PC-9 (cell line): ENCODE data around the gene RAB15. TPM values are rescaled to one million over a fixed set of nuclear protein-coding genes. Genes with fewer than 3 reads are reported as not detected.
A peak's percentile ranks its signal among the peaks of the same experiment; 100 is the strongest.

Source experiments
- Bru-seq: library from RNA; stranded (reverse); fragments of 400-500 nt; gene quantifications from one replicate; lab custom pipeline; 2021; lab: Mats Ljungman, UMichigan
- BruChase-seq, 2 experiments: library from RNA; stranded (reverse); fragments of 400-500 nt; gene quantifications; one replicate each; lab custom pipeline; 2021; lab: Mats Ljungman, UMichigan
- BruUV-seq: library from RNA; stranded (reverse); fragments of 400-500 nt; replicated peaks from 2 replicates; lab custom pipeline; 2021; lab: Mats Ljungman, UMichigan
- CTCF ChIA-PET: fragments of 300-600 bp; sonication (Branson Sonifier 250); formaldehyde crosslinking; loops from one replicate; lab custom pipeline; 2022; ENCODE audit warnings: antibody characterized with exemption; lab: Charles Lee
- POLR2A ChIA-PET: fragments of 300-600 bp; sonication (Branson Sonifier 250); formaldehyde crosslinking; loops from one replicate; lab custom pipeline; 2022; ENCODE audit warnings: antibody characterized with exemption; ENCODE audit not compliant: unreplicated experiment; lab: Charles Lee
- DNase-seq, 2 experiments: peaks; one replicate each; pipeline versions ENCODE4 v3.0.0 to v3.0.0-alpha.2; 2015 to 2022; ENCODE audit warnings: mixed read lengths in 1 of 2
- H2AFZ ChIP-seq: fragments of 200-600 bp; sonication (generic); 2 replicates; pipeline ENCODE4 v1.8.1; 2017; ENCODE audit warnings: antibody characterized with exemption
- H3F3A ChIP-seq: fragments of 200-600 bp; sonication (generic); 2 replicates; pipeline ENCODE4 v1.8.1; 2017; ENCODE audit warnings: antibody characterized with exemption, mild to moderate bottlenecking, low read depth; ENCODE audit not compliant: insufficient read depth
- H3K27ac ChIP-seq: fragments of 200-600 bp; sonication (generic); 2 replicates; pipeline ENCODE4 v1.6.1; 2016; ENCODE audit warnings: mixed run types
- H3K27me3 ChIP-seq: fragments of 200-600 bp; sonication (generic); 2 replicates; pipeline ENCODE4 v1.6.1; 2016; ENCODE audit warnings: low read depth, mixed run types; ENCODE audit not compliant: insufficient read depth
- H3K36me3 ChIP-seq: fragments of 200-600 bp; sonication (generic); 2 replicates; pipeline ENCODE4 v1.6.1; 2016; ENCODE audit warnings: low read depth, mixed run types
- H3K4me1 ChIP-seq: fragments of 200-600 bp; sonication (generic); replicated peaks from 2 replicates; pipeline ENCODE4 v1.6.1; 2016; ENCODE audit warnings: mixed run types; ENCODE audit not compliant: insufficient read depth
- H3K4me2 ChIP-seq: fragments of 200-600 bp; sonication (generic); 2 replicates; pipeline ENCODE4 v1.6.1; 2017; ENCODE audit warnings: mixed run types
- H3K4me3 ChIP-seq: fragments of 200-600 bp; sonication (generic); 2 replicates; pipeline ENCODE4 v1.6.1; 2016; ENCODE audit warnings: mixed run types
- H3K79me2 ChIP-seq: fragments of 200-600 bp; sonication (generic); 2 replicates; pipeline ENCODE4 v1.6.1; 2017; ENCODE audit warnings: low read depth, mixed run types
- H3K9me2 ChIP-seq: fragments of 200-600 bp; sonication (generic); 2 replicates; pipeline ENCODE4 v1.8.1; 2017; ENCODE audit warnings: mild to moderate bottlenecking; ENCODE audit not compliant: insufficient read depth
- H3K9me3 ChIP-seq: fragments of 200-600 bp; sonication (generic); 2 replicates; pipeline ENCODE4 v1.8.1; 2016; ENCODE audit warnings: low read depth; ENCODE audit not compliant: insufficient read depth
- H4K20me1 ChIP-seq: fragments of 200-600 bp; sonication (generic); 2 replicates; pipeline ENCODE4 v1.8.1; 2017; ENCODE audit not compliant: insufficient read depth
- EZH2 ChIP-seq: fragments of 200-600 bp; sonication (generic); IDR thresholded peaks from 2 replicates; pipeline ENCODE4 v1.8.0; 2017; ENCODE audit warnings: antibody characterized with exemption, low read depth
- intact Hi-C: fragments of 100-400 bp; cut with micrococcal nuclease; formaldehyde crosslinking; loops from one replicate; pipeline ENCODE4 v1.10.0; 2022; ENCODE audit not compliant: unreplicated experiment
- long read RNA-seq: library from polyadenylated mRNA; stranded (forward); transcript quantifications from one replicate; pipeline ENCODE4 v2.0.0, GENCODE V29; 2022
- total RNA-seq: library from RNA; stranded (reverse); gene quantifications from 2 replicates; pipeline ENCODE4 v1.2.3, GENCODE V29; 2021
- TF ChIP-seq, protein P1 (sequence below): fragments of 200-600 bp; sonication (generic); conservative IDR thresholded peaks from 2 replicates; pipeline ENCODE4 v1.6.1; 2017; ENCODE audit warnings: mixed run types, antibody characterized with exemption, mild to moderate bottlenecking, moderate library complexity

RAB15 gene
- total RNA-seq (52.9 and 74.9 TPM in 2 replicates), Bru-seq, nascent RNA (percentile 66 among the genes with signal in this experiment), BruChase-seq, experiment 1, labeled RNA remaining after a 2-hour chase (percentile 73 among the genes with signal in this experiment), BruChase-seq, experiment 2, labeled RNA remaining after a 6-hour chase (percentile 87 among the genes with signal in this experiment)
- long read RNA-seq, transcript RAB15-203 (7 exons, 3,515 nt), result major isoform, 88 of 138 reads
- long read RNA-seq, partial matches to known transcripts, result 6 of 138 reads
- long read RNA-seq, other reads (novel, unspliced or antisense), result 39 of 138 reads

GRCh38 chr14:64971943-64972791 lies at the start of gene RAB15:
RAB15 (minus strand) TSS chr14:64972336; CDS start chr14:64972076, 260 bp downstream.
- H3K27me3 ChIP-seq, result no peaks in the 10 kb centered on the region
- peak in 1 of 2 experiments; percentile 42 for DNase-seq
- ChIA-PET POLR2A (no interaction called here), CTCF (no interaction called here)
- peak within 1 kb of the TSS; percentile 83 for H3K4me3 ChIP-seq
- BruUV-seq, result no TSS peak
- H3K79me2 ChIP-seq, result peaks cover 50% of the 10 kb centered on the region
- no peaks in the 10 kb centered on the region for H3K9me3 ChIP-seq
- H3K36me3 ChIP-seq, result 0 out of 2 replicates have a peak, but pooled peaks cover 3% of the 10 kb centered on the region
- no peak for TF ChIP-seq EZH2
- TF ChIP-seq, protein P1, sequence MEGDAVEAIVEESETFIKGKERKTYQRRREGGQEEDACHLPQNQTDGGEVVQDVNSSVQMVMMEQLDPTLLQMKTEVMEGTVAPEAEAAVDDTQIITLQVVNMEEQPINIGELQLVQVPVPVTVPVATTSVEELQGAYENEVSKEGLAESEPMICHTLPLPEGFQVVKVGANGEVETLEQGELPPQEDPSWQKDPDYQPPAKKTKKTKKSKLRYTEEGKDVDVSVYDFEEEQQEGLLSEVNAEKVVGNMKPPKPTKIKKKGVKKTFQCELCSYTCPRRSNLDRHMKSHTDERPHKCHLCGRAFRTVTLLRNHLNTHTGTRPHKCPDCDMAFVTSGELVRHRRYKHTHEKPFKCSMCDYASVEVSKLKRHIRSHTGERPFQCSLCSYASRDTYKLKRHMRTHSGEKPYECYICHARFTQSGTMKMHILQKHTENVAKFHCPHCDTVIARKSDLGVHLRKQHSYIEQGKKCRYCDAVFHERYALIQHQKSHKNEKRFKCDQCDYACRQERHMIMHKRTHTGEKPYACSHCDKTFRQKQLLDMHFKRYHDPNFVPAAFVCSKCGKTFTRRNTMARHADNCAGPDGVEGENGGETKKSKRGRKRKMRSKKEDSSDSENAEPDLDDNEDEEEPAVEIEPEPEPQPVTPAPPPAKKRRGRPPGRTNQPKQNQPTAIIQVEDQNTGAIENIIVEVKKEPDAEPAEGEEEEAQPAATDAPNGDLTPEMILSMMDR, result no peak
- no peaks in the 10 kb centered on the region for H3K9me2 ChIP-seq
- intact Hi-C loops, result loop anchor here (1.0 to 5.0 kb wide), 3 partner anchors 30 to 470 kb away; partner anchors contain the start of genes GPX2, ZBTB1 and ZBTB25
- H3F3A ChIP-seq, result peaks cover 39% of the 10 kb centered on the region
- peaks cover 45% of the 10 kb centered on the region for H3K4me1 ChIP-seq
- H3K4me2 ChIP-seq, result peak within 1 kb of the TSS; percentile 87
- H3K27ac ChIP-seq, result peak within 1 kb of the TSS; percentile 79
- H2AFZ ChIP-seq, result peak within 1 kb of the TSS; percentile 83
- H4K20me1 ChIP-seq, result no peaks in the 10 kb centered on the region

DNA sequence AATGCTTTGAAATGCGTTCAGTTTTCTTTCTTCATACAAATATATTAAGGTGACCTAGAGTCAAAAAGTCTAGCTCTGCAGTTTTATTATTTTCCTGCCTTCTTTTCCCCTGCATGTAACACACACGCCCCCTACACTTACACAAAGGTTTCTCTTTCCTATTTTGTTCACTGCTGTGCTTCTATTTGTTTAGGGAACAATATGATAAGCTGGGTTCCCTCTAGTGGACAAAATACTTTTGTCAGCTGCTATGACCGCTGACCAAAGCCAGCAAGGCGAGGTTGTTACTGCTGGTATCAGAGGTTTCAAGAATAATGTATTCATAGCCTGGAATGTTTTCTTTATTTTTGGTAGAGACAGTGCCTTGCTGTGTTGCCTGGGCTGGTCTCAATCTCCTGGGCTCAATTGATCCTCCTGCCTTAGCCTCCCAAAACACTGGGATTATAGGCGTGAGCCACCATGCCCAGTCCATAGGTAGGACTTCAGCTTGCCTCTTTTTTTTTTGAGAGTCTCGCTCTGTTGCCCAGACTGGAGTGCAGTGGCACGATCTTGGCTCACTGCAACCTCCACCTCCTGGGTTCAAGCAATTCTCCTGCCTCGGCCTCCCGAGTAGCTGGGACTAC lies 47.9 kb upstream of the RAB15 start:
- intact Hi-C loops, result loop anchor here (1.0 to 2.0 kb wide), 2 partner anchors 34 to 219 kb away; partner anchors contain the start of gene FNTB
- BruUV-seq, result no TSS peak
- DNase-seq, result peak; percentile 47 to 83
- H3K4me1 ChIP-seq, result peaks cover 5% of the 10 kb centered on the region; the same call in 1 of the 2 replicates
- peak overlapping the region; percentile 30; the same call in 1 of the 2 replicates for H3K27ac ChIP-seq
- H3K9me3 ChIP-seq, result no peaks in the 10 kb centered on the region
- ChIA-PET POLR2A (interaction anchor here (0.5 to 0.7 kb wide), 4 partner anchors 13 to 370 kb away, joined by 3 to 15 read pairs (median 4); no protein-coding TSS in a partner anchor), CTCF (interaction anchor here (0.5 to 2.3 kb wide), 21 partner anchors 9 to 564 kb away, joined by 3 to 38 read pairs (median 6); partner anchors contain the start of gene FNTB)
- TF ChIP-seq, protein P1, result peak; percentile 88
- no peak for TF ChIP-seq EZH2
- no peak overlapping the region for H3K4me3 ChIP-seq
- H3F3A ChIP-seq, result peaks cover 10% of the 10 kb centered on the region; the same call in 1 of the 2 replicates
- no peak overlapping the region for H2AFZ ChIP-seq
- no peak overlapping the region for H3K4me2 ChIP-seq
- H3K79me2 ChIP-seq, result no peaks in the 10 kb centered on the region
- no peaks in the 10 kb centered on the region for H4K20me1 ChIP-seq
- H3K36me3 ChIP-seq, result 0 out of 2 replicates have a peak, but pooled peaks cover 2% of the 10 kb centered on the region
- no peaks in the 10 kb centered on the region for H3K27me3 ChIP-seq
- H3K9me2 ChIP-seq, result no peaks in the 10 kb centered on the region
